ENCODE data around the gene RGS9BP. TPM values are rescaled to one million over a fixed set of nuclear protein-coding genes. Genes with fewer than 3 reads are reported as not detected.

The RGS9BP gene
- total and polyA plus RNA-seq, 3 donors from 2014 or later: 0.58 to 2.4 (median 0.94) TPM

DNA sequence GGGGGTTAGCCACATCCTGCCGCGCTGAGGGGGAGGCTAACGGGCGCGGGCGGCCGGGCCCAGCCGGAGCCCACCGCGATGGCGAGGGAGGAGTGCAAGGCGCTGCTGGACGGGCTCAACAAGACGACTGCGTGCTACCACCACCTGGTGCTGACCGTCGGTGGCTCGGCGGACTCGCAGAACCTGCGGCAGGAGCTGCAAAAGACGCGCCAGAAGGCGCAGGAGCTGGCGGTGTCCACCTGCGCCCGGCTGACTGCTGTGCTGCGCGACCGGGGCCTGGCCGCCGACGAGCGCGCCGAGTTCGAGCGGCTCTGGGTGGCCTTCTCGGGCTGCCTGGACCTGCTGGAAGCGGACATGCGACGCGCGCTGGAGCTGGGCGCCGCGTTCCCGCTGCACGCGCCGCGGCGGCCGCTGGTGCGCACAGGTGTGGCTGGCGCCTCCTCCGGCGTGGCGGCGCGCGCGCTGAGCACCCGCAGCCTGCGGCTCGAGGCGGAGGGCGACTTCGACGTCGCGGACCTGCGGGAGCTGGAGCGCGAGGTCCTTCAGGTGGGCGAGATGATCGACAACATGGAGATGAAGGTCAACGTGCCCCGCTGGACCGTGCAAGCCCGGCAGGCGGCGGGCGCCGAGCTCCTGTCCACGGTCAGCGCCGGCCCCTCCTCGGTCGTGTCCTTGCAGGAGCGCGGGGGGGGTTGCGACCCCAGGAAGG is 692 bp downstream of the RGS9BP start:
- peak overlapping the region; percentile 76 to 87 for H3K4me3 ChIP-seq
- no peak overlapping the region for H3K27ac ChIP-seq
- peaks cover 6% of the 10 kb centered on the region for H3K4me1 ChIP-seq
- TF ChIP-seq POLR2A (IDR thresholded peaks at IDR 0.05): no peak
- TF ChIP-seq, protein P1, sequence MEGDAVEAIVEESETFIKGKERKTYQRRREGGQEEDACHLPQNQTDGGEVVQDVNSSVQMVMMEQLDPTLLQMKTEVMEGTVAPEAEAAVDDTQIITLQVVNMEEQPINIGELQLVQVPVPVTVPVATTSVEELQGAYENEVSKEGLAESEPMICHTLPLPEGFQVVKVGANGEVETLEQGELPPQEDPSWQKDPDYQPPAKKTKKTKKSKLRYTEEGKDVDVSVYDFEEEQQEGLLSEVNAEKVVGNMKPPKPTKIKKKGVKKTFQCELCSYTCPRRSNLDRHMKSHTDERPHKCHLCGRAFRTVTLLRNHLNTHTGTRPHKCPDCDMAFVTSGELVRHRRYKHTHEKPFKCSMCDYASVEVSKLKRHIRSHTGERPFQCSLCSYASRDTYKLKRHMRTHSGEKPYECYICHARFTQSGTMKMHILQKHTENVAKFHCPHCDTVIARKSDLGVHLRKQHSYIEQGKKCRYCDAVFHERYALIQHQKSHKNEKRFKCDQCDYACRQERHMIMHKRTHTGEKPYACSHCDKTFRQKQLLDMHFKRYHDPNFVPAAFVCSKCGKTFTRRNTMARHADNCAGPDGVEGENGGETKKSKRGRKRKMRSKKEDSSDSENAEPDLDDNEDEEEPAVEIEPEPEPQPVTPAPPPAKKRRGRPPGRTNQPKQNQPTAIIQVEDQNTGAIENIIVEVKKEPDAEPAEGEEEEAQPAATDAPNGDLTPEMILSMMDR (IDR thresholded peaks at IDR 0.05): no peak
- intact Hi-C loops (cut with DNase I; ENCODE audit: low total_unique reads): no loop called here
- H3K36me3 ChIP-seq (ENCODE audit: low read depth, missing control alignments): no peaks in the 10 kb centered on the region
- DNase-seq: no peak
- WGBS, 2 donors: 2% methylated on average over 60 of the region's 93 CpGs; no CpG with 5 or more reads in 1 of the 2 donors
- no peaks in the 10 kb centered on the region for H3K27me3 ChIP-seq
- H3K9me3 ChIP-seq: no peaks in the 10 kb centered on the region

GRCh38 chr19:32676895-32677359 is 1.3 kb downstream of the RGS9BP start:
- Histone ChIP-seq H3K27me3 (no peaks in the 10 kb centered on the region), H3K4me3 (peak overlapping the region; percentile 76 to 87), H3K4me1 (peaks cover 6% of the 10 kb centered on the region), H3K36me3 (ENCODE audit: low read depth, missing control alignments) (no peaks in the 10 kb centered on the region), H3K27ac (no peak overlapping the region), H3K9me3 (no peaks in the 10 kb centered on the region)
- TF ChIP-seq POLR2A (IDR thresholded peaks at IDR 0.05): no peak
- TF ChIP-seq, protein P1 (IDR thresholded peaks at IDR 0.05): no peak
- WGBS, 2 donors: 18 to 21% methylated on average over 19 to 32 of the region's 33 CpGs
- no peak for DNase-seq
- intact Hi-C loops (cut with DNase I; ENCODE audit: low total_unique reads): no loop called here

- WGBS, 2 donors: 41 to 42% methylated on average over 9 of the region's 9 CpGs
Observed at GRCh38 chr19:32677657-32678056, 2.0 kb downstream of the RGS9BP start.

DNA sequence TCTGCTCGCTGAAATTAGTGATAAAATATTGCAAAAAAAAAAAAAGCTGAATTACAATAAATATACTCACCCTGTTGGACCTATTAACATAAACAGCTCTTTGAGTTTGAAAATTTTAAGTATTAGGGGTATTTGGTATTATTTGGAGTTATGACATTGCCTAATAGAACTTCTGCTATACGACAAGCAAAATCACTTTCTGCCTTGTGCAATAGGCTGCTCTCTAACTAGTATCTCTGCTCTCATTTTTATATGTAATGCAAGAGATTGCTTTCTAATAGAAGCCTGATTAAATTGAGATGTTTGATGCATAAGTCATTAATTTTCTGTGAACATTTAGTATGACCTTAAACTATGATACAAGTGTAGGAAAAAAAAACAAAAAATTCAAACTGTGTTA is 5.3 kb downstream of the RGS9BP start:
- H3K36me3 ChIP-seq (ENCODE audit: low read depth, missing control alignments): no peaks in the 10 kb centered on the region
- TF ChIP-seq, protein P1 (IDR thresholded peaks at IDR 0.05): no peak
- no peak for TF ChIP-seq POLR2A (IDR thresholded peaks at IDR 0.05)
- no peaks in the 10 kb centered on the region for H3K4me1 ChIP-seq
- H3K27me3 ChIP-seq: no peaks in the 10 kb centered on the region
- WGBS, 2 donors: 83% methylated on average over 2 of the region's 2 CpGs
- DNase-seq: no peak
- no peak overlapping the region for H3K4me3 ChIP-seq
- H3K9me3 ChIP-seq: no peaks in the 10 kb centered on the region
- intact Hi-C loops (cut with DNase I; ENCODE audit: low total_unique reads): no loop called here
- no peak overlapping the region for H3K27ac ChIP-seq

More at GRCh38 chr19:32677657-32678056, 2.0 kb downstream of the RGS9BP start:
- Histone ChIP-seq H3K36me3 (ENCODE audit: low read depth, missing control alignments) (no peaks in the 10 kb centered on the region), H3K4me1 (peaks cover 6% of the 10 kb centered on the region), H3K27me3 (no peaks in the 10 kb centered on the region), H3K4me3 (no peak overlapping the region), H3K27ac (no peak overlapping the region), H3K9me3 (no peaks in the 10 kb centered on the region)
- intact Hi-C loops (cut with DNase I; ENCODE audit: low total_unique reads): no loop called here
- TF ChIP-seq, protein P1 (IDR thresholded peaks at IDR 0.05): no peak
- no peak for TF ChIP-seq POLR2A (IDR thresholded peaks at IDR 0.05)
- DNase-seq: no peak

GRCh38 chr19:32682317-32682716 is 6.7 kb downstream of the RGS9BP start:
- no peaks in the 10 kb centered on the region for H3K27me3 ChIP-seq
- H3K27ac ChIP-seq: no peak overlapping the region
- TF ChIP-seq, protein P1 (IDR thresholded peaks at IDR 0.05): no peak
- TF ChIP-seq POLR2A (IDR thresholded peaks at IDR 0.05): no peak
- no peak for DNase-seq
- no peaks in the 10 kb centered on the region for H3K36me3 ChIP-seq (ENCODE audit: low read depth, missing control alignments)
- H3K4me1 ChIP-seq: no peaks in the 10 kb centered on the region
- no peaks in the 10 kb centered on the region for H3K9me3 ChIP-seq
- intact Hi-C loops (cut with DNase I; ENCODE audit: low total_unique reads): no loop called here
- no peak overlapping the region for H3K4me3 ChIP-seq
- WGBS, 2 donors: 90 to 92% methylated on average over 4 of the region's 4 CpGs
